ENCODE measurements around the gene RAF1. TPM values are rescaled to one million over a fixed set of nuclear protein-coding genes. Genes with fewer than 3 reads are reported as not detected.

RAF1 gene
- polyA plus RNA-seq (2012; ENCODE audit: low read depth, missing spikeins) = 54.8 TPM

- FAIRE-seq (peak; percentile 82), DNase-seq (ENCODE audit: insufficient read length, low spot score) (peak; percentile 89)
- 0 out of 2 replicates have a peak, but pooled peaks have one; percentile 8 for TF ChIP-seq POU2F2 (IDR thresholded peaks at IDR 0.05; ENCODE audit: low read depth, low read length)
- TF ChIP-seq TAF1 (IDR thresholded peaks at IDR 0.05; ENCODE audit: low read depth, low read length) = peak; percentile 62; the same call in 1 of the 2 replicates
- TF ChIP-seq SPI1 (IDR thresholded peaks at IDR 0.05; ENCODE audit: low read depth, low read length) = no peak
- peak; percentile 39 for TF ChIP-seq PAX5 (IDR thresholded peaks at IDR 0.05; ENCODE audit: insufficient read depth, low read length, severe bottlenecking)
- TF ChIP-seq POLR2A (IDR thresholded peaks at IDR 0.05; ENCODE audit: low read depth, low read length) = peak; percentile 83
- peak; percentile 92 for TF ChIP-seq POLR2AphosphoS5 (IDR thresholded peaks at IDR 0.05; ENCODE audit: low read depth, low read length)
Observed at GRCh38 chr3:12663936-12664908, at the start of gene RAF1. Gene RAF1 (minus strand): TSS chr3:12664117. CDS start chr3:12618721, 45,396 bp downstream.

DNA sequence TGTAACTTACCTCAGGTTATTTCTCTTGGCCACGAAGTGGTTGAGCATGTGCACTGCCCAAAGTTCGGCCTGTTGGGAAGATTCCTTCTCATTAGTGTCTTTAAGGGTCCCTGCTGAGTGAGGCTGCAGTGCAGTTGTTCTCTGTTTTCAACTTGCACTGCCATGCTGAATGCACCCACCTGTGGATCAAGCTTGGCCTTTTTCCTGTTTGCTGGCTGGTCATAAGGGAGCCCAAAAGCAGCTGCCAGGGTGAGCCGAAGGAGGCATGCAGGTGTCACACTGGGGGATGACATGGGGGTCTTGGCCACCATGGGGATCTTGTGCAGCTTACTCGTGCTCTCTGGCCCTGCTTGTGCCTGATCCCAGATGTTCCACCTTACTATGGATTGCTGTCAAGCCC, 46.1 kb upstream of the RAF1 start:
- FAIRE-seq (no peak), DNase-seq (ENCODE audit: insufficient read length, low spot score) (no peak)
- TF ChIP-seq PAX5 (IDR thresholded peaks at IDR 0.05; ENCODE audit: insufficient read depth, low read length, severe bottlenecking) (no peak), POLR2A (IDR thresholded peaks at IDR 0.05; ENCODE audit: low read depth, low read length) (no peak), TAF1 (IDR thresholded peaks at IDR 0.05; ENCODE audit: low read depth, low read length) (no peak), POU2F2 (IDR thresholded peaks at IDR 0.05; ENCODE audit: low read depth, low read length) (no peak), SPI1 (IDR thresholded peaks at IDR 0.05; ENCODE audit: low read depth, low read length) (no peak), POLR2AphosphoS5 (IDR thresholded peaks at IDR 0.05; ENCODE audit: low read depth, low read length) (no peak)

- DNase-seq (ENCODE audit: insufficient read length, low spot score) (no peak), FAIRE-seq (no peak)
- TF ChIP-seq POU2F2 (IDR thresholded peaks at IDR 0.05; ENCODE audit: low read depth, low read length) = no peak
- TF ChIP-seq PAX5 (IDR thresholded peaks at IDR 0.05; ENCODE audit: insufficient read depth, low read length, severe bottlenecking) = no peak
- TF ChIP-seq TAF1 (IDR thresholded peaks at IDR 0.05; ENCODE audit: low read depth, low read length) = no peak
- TF ChIP-seq POLR2AphosphoS5 (IDR thresholded peaks at IDR 0.05; ENCODE audit: low read depth, low read length) = no peak
- TF ChIP-seq POLR2A (IDR thresholded peaks at IDR 0.05; ENCODE audit: low read depth, low read length) = no peak
- no peak for TF ChIP-seq SPI1 (IDR thresholded peaks at IDR 0.05; ENCODE audit: low read depth, low read length)
Observed at GRCh38 chr3:12709334-12709733, 45.4 kb upstream of the RAF1 start.

GRCh38 chr3:12708584-12709192, 44.8 kb upstream of the RAF1 start:
- no peak for FAIRE-seq
- DNase-seq (ENCODE audit: insufficient read length, low spot score) = no peak
- TF ChIP-seq POLR2A (IDR thresholded peaks at IDR 0.05; ENCODE audit: low read depth, low read length) (no peak), POLR2AphosphoS5 (IDR thresholded peaks at IDR 0.05; ENCODE audit: low read depth, low read length) (no peak), PAX5 (IDR thresholded peaks at IDR 0.05; ENCODE audit: insufficient read depth, low read length, severe bottlenecking) (no peak), POU2F2 (IDR thresholded peaks at IDR 0.05; ENCODE audit: low read depth, low read length) (no peak), SPI1 (IDR thresholded peaks at IDR 0.05; ENCODE audit: low read depth, low read length) (no peak), TAF1 (IDR thresholded peaks at IDR 0.05; ENCODE audit: low read depth, low read length) (no peak)

GRCh38 chr3:12707449-12707848, 43.5 kb upstream of the RAF1 start:
- no peak for DNase-seq (ENCODE audit: insufficient read length, low spot score)
- TF ChIP-seq POLR2AphosphoS5 (IDR thresholded peaks at IDR 0.05; ENCODE audit: low read depth, low read length) (no peak), SPI1 (IDR thresholded peaks at IDR 0.05; ENCODE audit: low read depth, low read length) (no peak), PAX5 (IDR thresholded peaks at IDR 0.05; ENCODE audit: insufficient read depth, low read length, severe bottlenecking) (no peak), POLR2A (IDR thresholded peaks at IDR 0.05; ENCODE audit: low read depth, low read length) (no peak), TAF1 (IDR thresholded peaks at IDR 0.05; ENCODE audit: low read depth, low read length) (no peak), POU2F2 (IDR thresholded peaks at IDR 0.05; ENCODE audit: low read depth, low read length) (no peak)
- FAIRE-seq = no peak

GRCh38 chr3:12706504-12707253, 42.8 kb upstream of the RAF1 start:
- DNase-seq (ENCODE audit: insufficient read length, low spot score) = peak; percentile 49
- FAIRE-seq = peak; percentile 64

GRCh38 chr3:12705981-12706380, 42.1 kb upstream of the RAF1 start:
- TF ChIP-seq POLR2AphosphoS5 (IDR thresholded peaks at IDR 0.05; ENCODE audit: low read depth, low read length) (no peak), SPI1 (IDR thresholded peaks at IDR 0.05; ENCODE audit: low read depth, low read length) (no peak), PAX5 (IDR thresholded peaks at IDR 0.05; ENCODE audit: insufficient read depth, low read length, severe bottlenecking) (no peak), POU2F2 (IDR thresholded peaks at IDR 0.05; ENCODE audit: low read depth, low read length) (no peak), TAF1 (IDR thresholded peaks at IDR 0.05; ENCODE audit: low read depth, low read length) (no peak), POLR2A (IDR thresholded peaks at IDR 0.05; ENCODE audit: low read depth, low read length) (no peak)
- FAIRE-seq (no peak), DNase-seq (ENCODE audit: insufficient read length, low spot score) (no peak)

More at GRCh38 chr3:12706504-12707253, 42.8 kb upstream of the RAF1 start:
- TF ChIP-seq TAF1 (IDR thresholded peaks at IDR 0.05; ENCODE audit: low read depth, low read length) = no peak
- no peak for TF ChIP-seq PAX5 (IDR thresholded peaks at IDR 0.05; ENCODE audit: insufficient read depth, low read length, severe bottlenecking)
- no peak for TF ChIP-seq POLR2AphosphoS5 (IDR thresholded peaks at IDR 0.05; ENCODE audit: low read depth, low read length)
- no peak for TF ChIP-seq POLR2A (IDR thresholded peaks at IDR 0.05; ENCODE audit: low read depth, low read length)

DNA sequence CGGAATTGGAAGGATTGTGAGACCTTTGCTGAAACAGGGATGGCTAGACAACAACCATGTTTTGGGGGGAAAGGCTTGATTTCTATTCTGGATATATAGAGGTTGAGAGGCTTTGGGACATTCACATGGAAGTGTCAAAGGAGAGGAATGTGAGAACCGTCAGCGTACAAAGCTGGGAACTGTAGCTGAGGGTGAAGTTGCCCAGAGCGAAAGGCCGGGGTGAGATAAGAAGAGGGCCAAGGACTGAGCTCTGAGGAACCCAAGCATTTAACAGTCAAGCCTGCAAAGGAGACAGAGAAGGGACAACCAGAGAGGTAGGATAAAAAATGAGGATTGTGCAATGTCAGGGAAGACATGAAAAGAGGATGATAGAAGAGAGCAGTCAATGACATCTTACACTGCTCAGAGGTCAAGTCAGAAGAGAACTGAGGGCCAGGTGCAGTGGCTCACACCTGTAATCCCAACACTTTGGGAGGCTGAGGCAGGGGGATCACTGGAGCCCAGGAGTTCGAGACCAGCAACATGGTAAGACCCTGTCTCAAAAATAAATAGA, 41.5 kb upstream of the RAF1 start:
- no peak for TF ChIP-seq POLR2AphosphoS5 (IDR thresholded peaks at IDR 0.05; ENCODE audit: low read depth, low read length)
- no peak for TF ChIP-seq SPI1 (IDR thresholded peaks at IDR 0.05; ENCODE audit: low read depth, low read length)
- TF ChIP-seq PAX5 (IDR thresholded peaks at IDR 0.05; ENCODE audit: insufficient read depth, low read length, severe bottlenecking) = no peak
- TF ChIP-seq POU2F2 (IDR thresholded peaks at IDR 0.05; ENCODE audit: low read depth, low read length) = no peak
- TF ChIP-seq POLR2A (IDR thresholded peaks at IDR 0.05; ENCODE audit: low read depth, low read length) = no peak
- no peak for TF ChIP-seq TAF1 (IDR thresholded peaks at IDR 0.05; ENCODE audit: low read depth, low read length)
- DNase-seq (ENCODE audit: insufficient read length, low spot score) (no peak), FAIRE-seq (no peak)

Data from GM12891 (cell line).